Mesothelial cell of epicardium (in vitro differentiated cells): Measurements from ENCODE around the gene DHRS11. TPM values are rescaled to one million over a fixed set of nuclear protein-coding genes. Genes with fewer than 3 reads are reported as not detected.
A peak's percentile ranks its signal among the peaks of the same experiment; 100 is the strongest.

Experiments used
- DNase-seq, 2 experiments: peaks; one replicate each; pipeline ENCODE4 v3.0.0; 2021; ENCODE audit warnings: low spot score in 2 of 2; ENCODE audit not compliant: unreplicated experiment in 2 of 2
- H3K27ac Mint-ChIP-seq: 2 replicates; pipeline ENCODE4 v1.8.0; 2021; ENCODE audit warnings: mixed read lengths
- H3K27me3 Mint-ChIP-seq: 2 replicates; pipeline ENCODE4 v1.8.0; 2021; ENCODE audit warnings: low read depth, mixed read lengths
- H3K36me3 Mint-ChIP-seq: 2 replicates; pipeline ENCODE4 v1.8.0; 2021; ENCODE audit warnings: mixed read lengths
- H3K4me1 Mint-ChIP-seq: 2 replicates; pipeline ENCODE4 v1.8.0; 2021; ENCODE audit warnings: mixed read lengths
- H3K4me3 Mint-ChIP-seq: 2 replicates; pipeline ENCODE4 v1.8.0; 2021; ENCODE audit warnings: mild to moderate bottlenecking, moderate library complexity, mixed read lengths
- H3K9me3 Mint-ChIP-seq: 2 replicates; pipeline ENCODE4 v1.8.0; 2021; ENCODE audit warnings: mixed read lengths
- CTCF ChIP-seq: fragments of 200-600 bp; sonication (generic); IDR thresholded peaks from one replicate; pipeline ENCODE4 v1.5.0; 2021; ENCODE audit warnings: antibody characterized with exemption; ENCODE audit not compliant: unreplicated experiment
- total RNA-seq: library from RNA; stranded (reverse); gene quantifications from 3 replicates; pipeline ENCODE4 v1.2.1, GENCODE V29; 2021

The DHRS11 gene
- total RNA-seq, 1 donor from 2014 or later, result 15.0 TPM

- Mint-ChIP-seq H3K36me3 (peaks cover 2% of the 10 kb centered on the region), H3K27me3 (peaks cover 98% of the 10 kb centered on the region), H3K4me3 (peak overlapping the region; percentile 70), H3K27ac (no peak overlapping the region), H3K4me1 (peaks cover 10% of the 10 kb centered on the region), H3K9me3 (peaks cover 4% of the 10 kb centered on the region)
- DNase-seq, result peak in 1 of 2 experiments; percentile 42
- TF ChIP-seq CTCF, result no peak
Measured at GRCh38 chr17:36641331-36641876, 49.7 kb downstream of the DHRS11 start.

GRCh38 chr17:36641877-36642845, 50.5 kb downstream of the DHRS11 start:
- H3K27me3 Mint-ChIP-seq, result peaks cover 98% of the 10 kb centered on the region
- H3K4me3 Mint-ChIP-seq, result peak overlapping the region; percentile 70
- peak in 1 of 2 experiments; percentile 41 for DNase-seq
- H3K4me1 Mint-ChIP-seq, result peaks cover 10% of the 10 kb centered on the region
- TF ChIP-seq CTCF, result no peak
- peaks cover 4% of the 10 kb centered on the region for H3K9me3 Mint-ChIP-seq
- H3K36me3 Mint-ChIP-seq, result peaks cover 2% of the 10 kb centered on the region
- no peak overlapping the region for H3K27ac Mint-ChIP-seq

GRCh38 chr17:36643086-36643685, 51.5 kb downstream of the DHRS11 start:
- Mint-ChIP-seq H3K27ac (no peak overlapping the region), H3K27me3 (peaks cover 92% of the 10 kb centered on the region), H3K9me3 (peaks cover 4% of the 10 kb centered on the region), H3K4me3 (no peak overlapping the region), H3K36me3 (peaks cover 2% of the 10 kb centered on the region), H3K4me1 (peaks cover 10% of the 10 kb centered on the region)
- DNase-seq, result no peak
- no peak for TF ChIP-seq CTCF

DNA sequence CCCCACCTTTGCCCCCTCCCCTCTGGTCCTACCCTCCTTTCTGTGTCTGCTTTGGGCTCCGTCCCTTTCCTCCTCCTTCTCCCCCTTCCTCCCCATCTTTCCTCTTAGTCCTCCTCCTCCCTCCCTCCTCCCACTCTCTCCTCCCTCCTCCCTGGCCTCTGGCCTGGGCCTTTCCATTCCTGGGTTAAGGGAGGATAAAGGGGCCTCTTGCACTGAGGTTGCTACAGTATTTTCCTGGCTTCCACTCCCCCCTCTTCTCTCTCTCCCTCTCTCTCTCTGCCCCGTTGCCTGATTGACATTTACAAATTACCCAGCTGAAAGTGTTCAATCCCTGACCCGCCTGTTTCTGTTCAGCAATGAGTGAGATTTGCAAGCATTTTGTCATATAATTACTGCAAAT, 53.7 kb downstream of the DHRS11 start:
- Mint-ChIP-seq H3K4me3 (no peak overlapping the region), H3K4me1 (peaks cover 10% of the 10 kb centered on the region), H3K9me3 (no peaks in the 10 kb centered on the region), H3K27ac (no peak overlapping the region), H3K27me3 (peaks cover 88% of the 10 kb centered on the region), H3K36me3 (peaks cover 2% of the 10 kb centered on the region)
- no peak for DNase-seq
- TF ChIP-seq CTCF, result no peak

DNA sequence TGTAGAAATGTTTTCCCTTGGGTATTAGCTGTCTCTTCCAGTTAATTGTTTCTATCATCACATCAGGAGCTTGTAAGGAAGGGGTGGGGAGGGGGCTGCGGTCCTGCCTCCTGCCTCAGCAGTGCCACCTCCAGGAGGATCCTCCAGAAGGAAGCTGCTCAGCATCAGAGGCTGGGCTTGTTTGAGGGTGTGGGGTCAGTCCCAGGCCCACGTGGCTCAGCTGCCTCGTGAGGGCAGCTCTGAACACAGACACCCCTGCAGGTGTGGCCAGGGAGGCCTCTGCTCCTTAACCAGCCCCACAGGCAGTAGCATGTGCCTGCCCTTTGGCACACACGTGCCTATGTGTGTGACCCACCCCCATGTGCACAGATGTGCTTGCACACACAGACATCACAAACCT, 56.0 kb downstream of the DHRS11 start:
- no peak for DNase-seq
- H3K9me3 Mint-ChIP-seq, result no peaks in the 10 kb centered on the region
- peaks cover 80% of the 10 kb centered on the region for H3K27me3 Mint-ChIP-seq
- no peak overlapping the region for H3K4me3 Mint-ChIP-seq
- no peak for TF ChIP-seq CTCF
- H3K4me1 Mint-ChIP-seq, result peaks cover 2% of the 10 kb centered on the region
- H3K36me3 Mint-ChIP-seq, result no peaks in the 10 kb centered on the region
- no peak overlapping the region for H3K27ac Mint-ChIP-seq
